Neural cell (in vitro differentiated cells): ENCODE measurements around the gene RMC1. TPM values are rescaled to one million over a fixed set of nuclear protein-coding genes. Genes with fewer than 3 reads are reported as not detected.
"Not testable (repeated sequence)": the region's sequence is repeated elsewhere in the genome, so short reads cannot be mapped to it uniquely, and the experiment has no call there.

Experiments used
- H2AFZ ChIP-seq: fragments of 200-600, 300-800 bp; sonication (generic), shearing (Covaris generic); 2 replicates; pipeline ENCODE4 v1.6.0; 2014; ENCODE audit warnings: low read depth, mild to moderate bottlenecking, antibody characterized with exemption, low read length, moderate library complexity
- H3F3A ChIP-seq: fragments of 200-600 bp; shearing (Covaris generic); 2 replicates; pipeline ENCODE4 v1.6.1; 2016; ENCODE audit warnings: mild to moderate bottlenecking, moderate library complexity, mixed read lengths, antibody characterized with exemption, low read length; ENCODE audit not compliant: insufficient read depth, poor library complexity, severe bottlenecking
- H3K27ac ChIP-seq: fragments of 200-600, 300-800 bp; sonication (generic), shearing (Covaris generic); 2 replicates; pipeline ENCODE4 v1.5.1; 2014; ENCODE audit warnings: mild to moderate bottlenecking, low read length, moderate library complexity
- H3K27me3 ChIP-seq: fragments of 300-800, 200-600 bp; sonication (generic), shearing (Covaris generic); 2 replicates; pipeline ENCODE4 v1.6.0; 2014; ENCODE audit warnings: mild to moderate bottlenecking, low read depth, low read length, moderate library complexity; ENCODE audit not compliant: insufficient read depth
- H3K36me3 ChIP-seq: fragments of 300-800, 200-600 bp; sonication (generic), shearing (Covaris generic); 2 replicates; pipeline ENCODE4 v1.5.1; 2014; ENCODE audit warnings: mild to moderate bottlenecking, antibody characterized with exemption, low read length, moderate library complexity; ENCODE audit not compliant: insufficient read depth
- H3K4me2 ChIP-seq: fragments of 300-800, 200-600 bp; sonication (generic), shearing (Covaris generic); 2 replicates; pipeline ENCODE4 v1.6.0; 2014; ENCODE audit warnings: mild to moderate bottlenecking, low read length
- H3K4me3 ChIP-seq: fragments of 300-800, 200-600 bp; sonication (generic), shearing (Covaris generic); 2 replicates; pipeline ENCODE4 v1.5.1; 2014; ENCODE audit warnings: mild to moderate bottlenecking, low read length, moderate library complexity
- H3K79me2 ChIP-seq: fragments of 200-600 bp; shearing (Covaris generic); replicated peaks from 2 replicates; pipeline ENCODE4 v1.6.0; 2014; ENCODE audit warnings: mild to moderate bottlenecking, low read length, moderate library complexity; ENCODE audit not compliant: insufficient read depth
- H3K9ac ChIP-seq: fragments of 300-800, 200-600 bp; sonication (generic), shearing (Covaris generic); 2 replicates; pipeline ENCODE4 v1.6.1; 2016; ENCODE audit warnings: mild to moderate bottlenecking, low read length, mixed read lengths
- H3K9me2 ChIP-seq: fragments of 200-600 bp; shearing (Covaris generic); 2 replicates; pipeline ENCODE4 v1.6.1; 2016; ENCODE audit warnings: mild to moderate bottlenecking, low read length, mixed read lengths; ENCODE audit not compliant: insufficient read depth
- H3K9me3 ChIP-seq: fragments of 200-600, 300-800 bp; sonication (generic), shearing (Covaris generic); 2 replicates; pipeline ENCODE4 v1.6.1; 2016; ENCODE audit warnings: mild to moderate bottlenecking, mixed run types, low read length, moderate library complexity, mixed read lengths
- H4K20me1 ChIP-seq: fragments of 200-600 bp; shearing (Covaris generic); 2 replicates; pipeline ENCODE4 v1.6.1; 2016; ENCODE audit warnings: mild to moderate bottlenecking, mixed run types; ENCODE audit not compliant: insufficient read depth
- EP300 ChIP-seq: fragments of 450-650 bp; conservative IDR thresholded peaks from 2 replicates; pipeline ENCODE4 v1.6.1; 2014; ENCODE audit warnings: antibody characterized with exemption, mild to moderate bottlenecking, moderate library complexity; ENCODE audit not compliant: poor library complexity, severe bottlenecking
- EZH2 ChIP-seq: fragments of 200-600, 300-800 bp; shearing (Covaris generic), sonication (generic); IDR thresholded peaks from 2 replicates; pipeline ENCODE4 v1.6.1; 2014; ENCODE audit warnings: antibody characterized with exemption, low read length, borderline replicate concordance, mild to moderate bottlenecking; ENCODE audit not compliant: insufficient read depth, poor library complexity, severe bottlenecking
- MXI1 ChIP-seq: fragments of 450-650 bp; conservative IDR thresholded peaks from 2 replicates; pipeline ENCODE4 v1.6.1; 2014; ENCODE audit warnings: antibody characterized with exemption, mild to moderate bottlenecking; ENCODE audit not compliant: poor library complexity, severe bottlenecking
- POLR2AphosphoS5 ChIP-seq: IDR thresholded peaks from 2 replicates; pipeline ENCODE4 v1.6.1; 2012
- RAD21 ChIP-seq: fragments of 450-650 bp; conservative IDR thresholded peaks from 2 replicates; pipeline ENCODE4 v1.6.1; 2014; ENCODE audit warnings: antibody characterized with exemption, mild to moderate bottlenecking, moderate library complexity
- REST ChIP-seq: IDR thresholded peaks from 2 replicates; pipeline ENCODE4 v1.6.1; 2012; ENCODE audit warnings: borderline replicate concordance
- SMC3 ChIP-seq: fragments of 450-650 bp; conservative IDR thresholded peaks from 2 replicates; pipeline ENCODE4 v1.6.1; 2014; ENCODE audit warnings: antibody characterized with exemption, mild to moderate bottlenecking, moderate library complexity; ENCODE audit not compliant: poor library complexity
- TAF1 ChIP-seq: IDR thresholded peaks from 2 replicates; pipeline ENCODE4 v1.6.1; 2012; ENCODE audit warnings: low read depth
- polyA plus RNA-seq: library from polyadenylated mRNA; depleted of rRNA; stranded (reverse); fragments of >200 nt; gene quantifications from 2 replicates; pipeline ENCODE4 v1.2.3, GENCODE V29; 2014
- TF ChIP-seq, protein P1 (sequence below): fragments of 450-650 bp; IDR thresholded peaks from 2 replicates; pipeline ENCODE4 v1.5.1; 2014; ENCODE audit warnings: antibody characterized with exemption, mild to moderate bottlenecking, moderate library complexity; ENCODE audit not compliant: poor library complexity, severe bottlenecking

The RMC1 gene
- polyA plus RNA-seq, 1 donor from 2014 or later, result 42.2 TPM

DNA sequence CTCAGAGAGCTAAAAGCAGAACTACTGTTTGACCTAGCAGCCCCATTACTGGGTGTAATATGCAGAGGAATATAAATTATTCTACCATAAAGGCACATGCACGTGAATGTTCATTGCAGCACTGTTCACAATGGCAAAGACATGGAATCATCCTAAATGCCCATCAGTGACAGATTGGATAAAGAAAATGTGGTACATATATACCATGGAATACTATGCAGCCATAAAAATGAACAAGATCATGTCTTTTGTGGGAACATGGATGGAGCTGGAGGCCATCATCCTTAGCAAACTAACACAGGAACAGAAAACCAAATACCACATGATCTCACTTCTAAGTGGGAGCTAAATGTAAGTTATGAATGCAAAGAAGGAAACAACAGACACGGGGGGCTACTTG, 7.6 kb downstream of the RMC1 start:
- H3K4me2 ChIP-seq, H3K9me2 ChIP-seq: not testable (repeated sequence)

GRCh38 chr18:23512216-23512615, 8.9 kb downstream of the RMC1 start:
- H4K20me1 ChIP-seq, H3F3A ChIP-seq, H3K9ac ChIP-seq, H3K27me3 ChIP-seq, H3K9me3 ChIP-seq, H3K27ac ChIP-seq, H3K4me3 ChIP-seq, H3K4me2 ChIP-seq, H3K9me2 ChIP-seq, H3K36me3 ChIP-seq, H3K79me2 ChIP-seq, H2AFZ ChIP-seq: not testable (repeated sequence)

More for the DNA sequence above, 7.6 kb downstream of the RMC1 start:
- not testable (repeated sequence) for H3K9ac ChIP-seq, H3F3A ChIP-seq, H3K4me3 ChIP-seq, H3K27me3 ChIP-seq, H3K79me2 ChIP-seq, H4K20me1 ChIP-seq, H3K36me3 ChIP-seq, H3K9me3 ChIP-seq, H3K27ac ChIP-seq, H2AFZ ChIP-seq

DNA sequence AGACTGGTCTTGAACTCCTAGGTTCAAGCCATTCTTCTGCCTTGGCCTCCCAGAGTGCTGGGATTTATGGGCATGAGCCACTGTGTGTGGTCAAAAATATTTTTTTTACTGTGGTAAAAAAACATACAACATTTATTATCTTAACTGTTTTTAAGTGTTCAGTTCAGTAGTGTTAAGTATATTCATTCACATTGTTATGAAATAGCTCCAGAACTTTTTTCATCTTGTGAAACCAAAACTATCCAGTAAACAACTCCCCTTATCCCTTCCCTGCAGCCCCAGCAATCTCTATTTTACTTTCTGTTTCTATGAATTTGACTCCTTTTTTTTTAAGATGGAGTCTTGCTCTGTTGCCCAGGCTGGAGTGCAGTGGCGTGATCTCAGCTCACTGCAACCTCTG, 9.3 kb downstream of the RMC1 start:
- Histone ChIP-seq H3K27ac (no peak overlapping the region), H4K20me1 (no peaks in the 10 kb centered on the region), H2AFZ (no peak overlapping the region), H3K4me2 (no peak overlapping the region), H3F3A (no peaks in the 10 kb centered on the region), H3K27me3 (no peaks in the 10 kb centered on the region), H3K9me2 (no peaks in the 10 kb centered on the region), H3K36me3 (no peaks in the 10 kb centered on the region), H3K79me2 (no peaks in the 10 kb centered on the region), H3K9ac (no peak overlapping the region), H3K4me3 (no peak overlapping the region), H3K9me3 (no peaks in the 10 kb centered on the region)
- TF ChIP-seq, protein P1, sequence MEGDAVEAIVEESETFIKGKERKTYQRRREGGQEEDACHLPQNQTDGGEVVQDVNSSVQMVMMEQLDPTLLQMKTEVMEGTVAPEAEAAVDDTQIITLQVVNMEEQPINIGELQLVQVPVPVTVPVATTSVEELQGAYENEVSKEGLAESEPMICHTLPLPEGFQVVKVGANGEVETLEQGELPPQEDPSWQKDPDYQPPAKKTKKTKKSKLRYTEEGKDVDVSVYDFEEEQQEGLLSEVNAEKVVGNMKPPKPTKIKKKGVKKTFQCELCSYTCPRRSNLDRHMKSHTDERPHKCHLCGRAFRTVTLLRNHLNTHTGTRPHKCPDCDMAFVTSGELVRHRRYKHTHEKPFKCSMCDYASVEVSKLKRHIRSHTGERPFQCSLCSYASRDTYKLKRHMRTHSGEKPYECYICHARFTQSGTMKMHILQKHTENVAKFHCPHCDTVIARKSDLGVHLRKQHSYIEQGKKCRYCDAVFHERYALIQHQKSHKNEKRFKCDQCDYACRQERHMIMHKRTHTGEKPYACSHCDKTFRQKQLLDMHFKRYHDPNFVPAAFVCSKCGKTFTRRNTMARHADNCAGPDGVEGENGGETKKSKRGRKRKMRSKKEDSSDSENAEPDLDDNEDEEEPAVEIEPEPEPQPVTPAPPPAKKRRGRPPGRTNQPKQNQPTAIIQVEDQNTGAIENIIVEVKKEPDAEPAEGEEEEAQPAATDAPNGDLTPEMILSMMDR, result no peak
- TF ChIP-seq EP300, result no peak
- TF ChIP-seq MXI1, result no peak
- no peak for TF ChIP-seq TAF1
- no peak for TF ChIP-seq POLR2AphosphoS5
- TF ChIP-seq SMC3, result no peak
- TF ChIP-seq EZH2, result no peak
- no peak for TF ChIP-seq RAD21
- TF ChIP-seq REST, result no peak
